ENCODE measurements around the gene STC2. TPM values are rescaled to one million over a fixed set of nuclear protein-coding genes. Genes with fewer than 3 reads are reported as not detected.

Gene STC2
- total and polyA plus RNA-seq, 2 experiments from 2014 or later = 26.6 to 27.8 TPM

DNA sequence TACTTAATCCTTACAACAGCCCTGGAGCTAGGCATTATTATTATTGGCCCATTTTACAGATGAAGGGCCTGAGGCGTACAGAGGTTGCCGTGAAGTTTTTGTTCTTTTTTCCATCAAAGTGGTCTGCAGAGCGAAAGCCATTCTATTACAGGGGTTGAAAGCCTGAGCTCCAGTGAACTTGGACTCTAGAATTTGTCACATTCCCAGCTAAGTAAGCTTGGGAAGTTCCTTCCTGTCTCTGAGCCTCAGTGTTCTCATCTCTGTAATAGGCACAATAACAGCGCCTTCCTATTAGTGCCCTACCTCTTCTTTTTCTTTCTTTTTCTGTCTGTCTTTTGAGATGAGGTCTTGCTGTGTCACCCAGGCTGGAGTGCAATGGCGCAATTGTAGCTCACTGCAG is 49.0 kb downstream of the STC2 start:
- Histone ChIP-seq H3K4me3 (no peak overlapping the region), H4K20me1 (ENCODE audit: insufficient read depth, poor library complexity, severe bottlenecking) (no peaks in the 10 kb centered on the region), H3K36me3 (replicated peaks; ENCODE audit: insufficient read depth, low read depth) (no peaks in the 10 kb centered on the region), H3K4me1 (ENCODE audit: insufficient read depth) (peaks cover 3% of the 10 kb centered on the region), H3K9me2 (replicated peaks; ENCODE audit: insufficient read depth) (no peaks in the 10 kb centered on the region), H3K27me3 (peaks cover 26% of the 10 kb centered on the region), H3K9me3 (ENCODE audit: low read depth) (no peaks in the 10 kb centered on the region), H3K4me2 (no peak overlapping the region), H2AFZ (no peak overlapping the region), H3K27ac (no peak overlapping the region), H3K79me2 (no peaks in the 10 kb centered on the region)
- DNase-seq (ENCODE audit: low spot score) = no peak
- 96% methylated on average over 5 of the region's 5 CpGs for WGBS (ENCODE audit: low lambda C conversion rate, missing lambda C conversion rate)
- no peak for TF ChIP-seq EZH2 (IDR thresholded peaks at IDR 0.05; ENCODE audit: borderline replicate concordance)
- TF ChIP-seq EZH2phosphoT487 (IDR thresholded peaks at IDR 0.05; ENCODE audit: low read depth, severe bottlenecking, unreplicated experiment) = no peak
- TF ChIP-seq, protein P1, sequence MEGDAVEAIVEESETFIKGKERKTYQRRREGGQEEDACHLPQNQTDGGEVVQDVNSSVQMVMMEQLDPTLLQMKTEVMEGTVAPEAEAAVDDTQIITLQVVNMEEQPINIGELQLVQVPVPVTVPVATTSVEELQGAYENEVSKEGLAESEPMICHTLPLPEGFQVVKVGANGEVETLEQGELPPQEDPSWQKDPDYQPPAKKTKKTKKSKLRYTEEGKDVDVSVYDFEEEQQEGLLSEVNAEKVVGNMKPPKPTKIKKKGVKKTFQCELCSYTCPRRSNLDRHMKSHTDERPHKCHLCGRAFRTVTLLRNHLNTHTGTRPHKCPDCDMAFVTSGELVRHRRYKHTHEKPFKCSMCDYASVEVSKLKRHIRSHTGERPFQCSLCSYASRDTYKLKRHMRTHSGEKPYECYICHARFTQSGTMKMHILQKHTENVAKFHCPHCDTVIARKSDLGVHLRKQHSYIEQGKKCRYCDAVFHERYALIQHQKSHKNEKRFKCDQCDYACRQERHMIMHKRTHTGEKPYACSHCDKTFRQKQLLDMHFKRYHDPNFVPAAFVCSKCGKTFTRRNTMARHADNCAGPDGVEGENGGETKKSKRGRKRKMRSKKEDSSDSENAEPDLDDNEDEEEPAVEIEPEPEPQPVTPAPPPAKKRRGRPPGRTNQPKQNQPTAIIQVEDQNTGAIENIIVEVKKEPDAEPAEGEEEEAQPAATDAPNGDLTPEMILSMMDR (IDR thresholded peaks at IDR 0.05; ENCODE audit: poor library complexity) = no peak

DNA sequence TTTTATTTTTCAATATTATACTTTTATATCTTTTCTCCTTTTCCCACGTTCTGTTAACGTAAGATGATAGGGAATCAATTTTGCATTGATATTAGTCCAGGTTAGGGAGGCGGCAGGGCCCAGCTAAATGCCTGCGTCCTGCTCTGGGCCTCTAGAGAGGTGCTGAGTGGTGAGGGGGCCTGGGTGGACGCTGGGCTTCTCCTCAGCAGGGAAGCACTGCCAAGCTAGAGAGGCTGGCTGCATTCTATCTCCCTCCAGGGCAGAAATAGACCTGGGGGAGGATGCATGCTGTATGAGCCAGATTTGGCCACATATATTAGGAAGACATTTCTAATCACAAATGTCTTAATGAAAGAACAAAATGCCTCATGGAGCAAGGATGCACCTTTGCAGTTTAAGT is 49.6 kb downstream of the STC2 start:
- Histone ChIP-seq H3K27me3 (peaks cover 26% of the 10 kb centered on the region), H3K9me3 (ENCODE audit: low read depth) (no peaks in the 10 kb centered on the region), H3K27ac (no peak overlapping the region), H3K9me2 (replicated peaks; ENCODE audit: insufficient read depth) (no peaks in the 10 kb centered on the region), H2AFZ (no peak overlapping the region), H4K20me1 (ENCODE audit: insufficient read depth, poor library complexity, severe bottlenecking) (no peaks in the 10 kb centered on the region), H3K36me3 (replicated peaks; ENCODE audit: insufficient read depth, low read depth) (no peaks in the 10 kb centered on the region), H3K79me2 (no peaks in the 10 kb centered on the region), H3K4me1 (ENCODE audit: insufficient read depth) (peaks cover 2% of the 10 kb centered on the region), H3K4me3 (no peak overlapping the region), H3K4me2 (no peak overlapping the region)
- no peak for DNase-seq (ENCODE audit: low spot score)
- WGBS (ENCODE audit: low lambda C conversion rate, missing lambda C conversion rate) = 82% methylated on average over 5 of the region's 5 CpGs
- TF ChIP-seq, protein P1 (IDR thresholded peaks at IDR 0.05; ENCODE audit: poor library complexity) = no peak
- no peak for TF ChIP-seq EZH2 (IDR thresholded peaks at IDR 0.05; ENCODE audit: borderline replicate concordance)

DNA sequence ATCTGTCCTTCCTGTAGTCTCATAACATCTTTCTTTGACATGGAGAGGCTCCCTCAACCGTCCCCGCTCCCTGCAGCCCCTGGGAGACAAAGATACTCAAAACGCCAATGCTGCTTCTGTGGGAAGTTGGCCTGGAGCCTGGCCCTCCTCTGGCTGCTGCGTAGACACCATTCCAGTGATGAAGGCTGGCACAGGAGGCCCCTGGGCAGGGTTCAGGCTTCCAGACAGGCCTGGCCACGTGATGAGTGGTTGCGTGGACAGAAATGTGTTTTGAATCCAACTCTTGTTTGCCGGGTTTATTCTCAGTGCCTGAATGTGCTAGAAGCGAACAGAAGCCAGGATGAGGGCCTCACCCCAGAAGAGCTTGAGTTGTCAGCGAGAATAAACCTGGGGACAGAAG is 50.0 kb downstream of the STC2 start:
- H3K27me3 ChIP-seq = peaks cover 22% of the 10 kb centered on the region
- DNase-seq (ENCODE audit: low spot score) = no peak
- no peaks in the 10 kb centered on the region for H3K4me1 ChIP-seq (ENCODE audit: insufficient read depth)
- H3K79me2 ChIP-seq = no peaks in the 10 kb centered on the region
- H3K27ac ChIP-seq = no peak overlapping the region
- TF ChIP-seq, protein P1 (IDR thresholded peaks at IDR 0.05; ENCODE audit: poor library complexity) = no peak
- TF ChIP-seq EZH2phosphoT487 (IDR thresholded peaks at IDR 0.05; ENCODE audit: low read depth, severe bottlenecking, unreplicated experiment) (no peak), EZH2 (IDR thresholded peaks at IDR 0.05; ENCODE audit: borderline replicate concordance) (no peak)
- no peaks in the 10 kb centered on the region for H3K36me3 ChIP-seq (replicated peaks; ENCODE audit: insufficient read depth, low read depth)
- H3K4me3 ChIP-seq = no peak overlapping the region
- H3K9me2 ChIP-seq (replicated peaks; ENCODE audit: insufficient read depth) = no peaks in the 10 kb centered on the region
- WGBS (ENCODE audit: low lambda C conversion rate, missing lambda C conversion rate) = 81% methylated on average over 9 of the region's 9 CpGs
- H4K20me1 ChIP-seq (ENCODE audit: insufficient read depth, poor library complexity, severe bottlenecking) = no peaks in the 10 kb centered on the region
- H3K4me2 ChIP-seq = no peak overlapping the region
- H3K9me3 ChIP-seq (ENCODE audit: low read depth) = no peaks in the 10 kb centered on the region
- H2AFZ ChIP-seq = no peak overlapping the region

DNA sequence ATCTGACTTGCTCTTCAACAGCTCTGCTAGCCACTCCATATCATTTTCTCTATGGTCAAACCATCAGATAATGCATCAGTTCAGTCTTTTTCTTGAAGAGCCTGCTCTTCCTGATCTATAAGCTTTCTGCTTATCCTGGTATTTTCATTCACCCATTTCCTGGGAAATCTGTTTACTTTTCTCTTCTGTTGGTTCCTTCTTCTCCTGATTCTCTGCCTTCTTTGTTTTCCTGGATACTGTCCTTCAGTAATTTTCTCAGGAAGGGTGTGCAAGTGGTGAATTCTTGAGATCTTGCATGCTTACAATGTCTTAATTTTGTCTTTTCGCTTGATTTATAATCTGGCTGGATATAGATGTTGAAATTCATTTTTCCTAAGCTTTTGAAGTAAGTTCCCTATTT is 53.4 kb downstream of the STC2 start:
- TF ChIP-seq, protein P1 (IDR thresholded peaks at IDR 0.05; ENCODE audit: poor library complexity) = no peak
- TF ChIP-seq EZH2phosphoT487 (IDR thresholded peaks at IDR 0.05; ENCODE audit: low read depth, severe bottlenecking, unreplicated experiment) (no peak), EZH2 (IDR thresholded peaks at IDR 0.05; ENCODE audit: borderline replicate concordance) (no peak)
- H3K4me1 ChIP-seq (ENCODE audit: insufficient read depth) = no peaks in the 10 kb centered on the region
- H3K27ac ChIP-seq = no peak overlapping the region
- H4K20me1 ChIP-seq (ENCODE audit: insufficient read depth, poor library complexity, severe bottlenecking) = no peaks in the 10 kb centered on the region
- no peaks in the 10 kb centered on the region for H3K9me3 ChIP-seq (ENCODE audit: low read depth)
- no peak overlapping the region for H3K4me3 ChIP-seq
- no peak overlapping the region for H3K4me2 ChIP-seq
- no peak overlapping the region for H2AFZ ChIP-seq
- H3K79me2 ChIP-seq = no peaks in the 10 kb centered on the region
- DNase-seq (ENCODE audit: low spot score) = no peak
- no peaks in the 10 kb centered on the region for H3K27me3 ChIP-seq
- 84% methylated on average over 1 of the region's 1 CpG for WGBS (ENCODE audit: low lambda C conversion rate, missing lambda C conversion rate)
- no peaks in the 10 kb centered on the region for H3K36me3 ChIP-seq (replicated peaks; ENCODE audit: insufficient read depth, low read depth)
- no peaks in the 10 kb centered on the region for H3K9me2 ChIP-seq (replicated peaks; ENCODE audit: insufficient read depth)

Measured in hepatocyte (in vitro differentiated cells).